DOHH2 (cell line): ENCODE measurements around the gene FBXO31.
"Not testable (repeated sequence)": the region's sequence is repeated elsewhere in the genome, so short reads cannot be mapped to it uniquely, and the experiment has no call there.

Source experiments
- CTCF ChIP-seq: fragments of 200-600 bp; sonication (generic); IDR thresholded peaks from one replicate; pipeline ENCODE4 v1.5.1; 2014; ENCODE audit warnings: antibody characterized with exemption, mild to moderate bottlenecking, low read depth, low read length; ENCODE audit not compliant: poor library complexity, severe bottlenecking
- EZH2phosphoT487 ChIP-seq: fragments of 200-600 bp; sonication (generic); IDR thresholded peaks from 2 replicates; pipeline ENCODE4 v1.6.1; 2017; ENCODE audit warnings: borderline replicate concordance, mild to moderate bottlenecking, antibody characterized with exemption, low read length, moderate library complexity, mixed read lengths

- TF ChIP-seq CTCF, EZH2phosphoT487: not testable (repeated sequence)
Observed at GRCh38 chr16:87384875-87385167, 1.2 kb upstream of the FBXO31 start.
